Kidney tubule cell (primary cell): Measurements from ENCODE around the gene ABHD18.
"Not testable (repeated sequence)": the region's sequence is repeated elsewhere in the genome, so short reads cannot be mapped to it uniquely, and the experiment has no call there.

Source experiments
- DNase-seq: peaks from one replicate; pipeline ENCODE4 v3.0.0-alpha.2; 2018; ENCODE audit warnings: low spot score

The ABHD18 gene

GRCh38 chr4:127965062-127965802 lies at the start of gene ABHD18, which contains the start of gene MFSD8:
Gene ABHD18 (plus strand): TSS chr4:127965406. CDS start chr4:127982956, 17,550 bp downstream.
Gene MFSD8 (minus strand): TSS chr4:127965173. CDS start chr4:127965133, 40 bp downstream.
- DNase-seq: peak; percentile 100

- no peak for DNase-seq
Measured at GRCh38 chr4:127916512-127916911, 48.7 kb upstream of the ABHD18 start.

DNA sequence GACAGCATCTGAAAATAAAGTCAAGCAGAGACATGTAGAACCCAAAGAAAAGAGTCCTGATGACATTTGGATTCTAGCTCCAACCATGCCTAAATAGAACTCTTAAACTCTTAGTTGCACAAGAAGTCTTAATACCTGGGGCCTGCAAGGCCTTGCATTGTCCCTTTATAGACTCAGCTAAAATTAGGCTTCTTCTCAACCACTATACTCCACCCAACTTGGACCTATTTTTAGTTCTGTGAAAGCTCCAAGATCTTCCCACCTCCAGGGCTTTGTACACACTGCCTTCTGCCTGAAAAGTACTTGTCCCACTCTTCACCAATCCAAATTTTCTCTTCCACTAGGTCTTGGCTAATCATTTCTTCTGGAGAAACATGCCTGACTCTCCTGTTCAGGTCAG lies 48.1 kb upstream of the ABHD18 start:
- no peak for DNase-seq

DNA sequence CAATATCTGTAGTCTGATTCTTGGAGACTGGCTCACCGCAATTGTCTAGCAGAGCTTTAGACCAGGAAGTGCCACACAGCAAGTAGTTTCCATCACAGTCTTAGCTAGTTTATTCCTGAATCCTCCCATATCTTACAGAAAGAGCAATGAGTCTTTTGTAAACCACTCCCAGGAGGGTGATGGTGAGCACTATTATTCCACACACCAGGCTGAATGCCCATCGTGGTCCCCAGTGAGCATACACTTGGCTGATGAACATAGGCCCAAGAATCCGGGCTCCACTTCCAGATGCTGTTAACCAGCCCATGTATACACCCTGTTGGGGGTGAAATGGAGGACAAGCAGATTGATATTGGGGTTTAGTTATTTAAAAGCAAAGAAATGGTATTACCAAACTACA lies 44.7 kb upstream of the ABHD18 start:
- DNase-seq: no peak

DNA sequence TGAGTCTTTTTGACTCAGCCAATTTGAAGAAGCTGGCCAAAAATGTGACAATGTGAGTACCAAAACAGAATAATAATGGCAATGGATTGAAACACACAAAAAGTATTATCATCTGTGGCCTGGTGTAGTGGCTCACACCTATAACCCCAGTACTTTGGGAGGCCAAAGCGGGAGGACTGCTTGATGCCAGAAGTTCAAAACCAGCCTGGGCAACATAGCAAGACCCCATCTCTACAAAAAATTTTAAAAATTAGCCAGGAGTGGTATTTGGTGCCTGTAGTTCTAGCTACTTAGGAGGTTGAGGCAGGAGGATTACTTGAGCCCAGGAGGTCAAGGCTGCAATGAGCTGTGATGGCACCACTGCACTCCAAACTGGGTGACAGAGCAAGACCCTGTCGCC lies 43.0 kb upstream of the ABHD18 start:
- DNase-seq: no peak

GRCh38 chr4:127925720-127926119 lies 39.5 kb upstream of the ABHD18 start:
- DNase-seq: not testable (repeated sequence)

GRCh38 chr4:127930175-127930574 lies 35.0 kb upstream of the ABHD18 start:
- no peak for DNase-seq

GRCh38 chr4:127931836-127932235 lies 33.4 kb upstream of the ABHD18 start:
- DNase-seq: not testable (repeated sequence)

DNA sequence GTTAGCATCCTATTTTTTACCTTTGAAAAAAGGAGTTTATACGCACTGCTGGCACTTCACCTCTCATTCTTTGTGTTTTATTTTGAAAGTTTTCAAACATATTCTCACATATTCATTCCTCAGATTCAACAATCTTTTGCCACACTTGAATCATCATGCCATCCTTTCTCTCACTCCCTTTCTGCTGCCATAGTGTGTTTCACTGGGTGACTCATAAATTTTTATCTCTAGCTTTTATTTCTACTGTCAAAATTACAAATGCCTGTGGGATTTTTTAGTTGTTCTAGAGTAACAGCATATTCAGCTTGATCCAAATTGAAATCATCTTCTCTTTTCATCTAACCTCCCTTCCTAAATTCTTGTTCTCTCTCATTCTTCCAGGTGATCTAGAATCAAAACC lies 28.2 kb upstream of the ABHD18 start:
- peak; percentile 7 for DNase-seq

GRCh38 chr4:127957105-127957504 lies 8.1 kb upstream of the ABHD18 start:
- DNase-seq: no peak

- no peak for DNase-seq
Measured at GRCh38 chr4:127959794-127960193, 5.4 kb upstream of the ABHD18 start.

DNA sequence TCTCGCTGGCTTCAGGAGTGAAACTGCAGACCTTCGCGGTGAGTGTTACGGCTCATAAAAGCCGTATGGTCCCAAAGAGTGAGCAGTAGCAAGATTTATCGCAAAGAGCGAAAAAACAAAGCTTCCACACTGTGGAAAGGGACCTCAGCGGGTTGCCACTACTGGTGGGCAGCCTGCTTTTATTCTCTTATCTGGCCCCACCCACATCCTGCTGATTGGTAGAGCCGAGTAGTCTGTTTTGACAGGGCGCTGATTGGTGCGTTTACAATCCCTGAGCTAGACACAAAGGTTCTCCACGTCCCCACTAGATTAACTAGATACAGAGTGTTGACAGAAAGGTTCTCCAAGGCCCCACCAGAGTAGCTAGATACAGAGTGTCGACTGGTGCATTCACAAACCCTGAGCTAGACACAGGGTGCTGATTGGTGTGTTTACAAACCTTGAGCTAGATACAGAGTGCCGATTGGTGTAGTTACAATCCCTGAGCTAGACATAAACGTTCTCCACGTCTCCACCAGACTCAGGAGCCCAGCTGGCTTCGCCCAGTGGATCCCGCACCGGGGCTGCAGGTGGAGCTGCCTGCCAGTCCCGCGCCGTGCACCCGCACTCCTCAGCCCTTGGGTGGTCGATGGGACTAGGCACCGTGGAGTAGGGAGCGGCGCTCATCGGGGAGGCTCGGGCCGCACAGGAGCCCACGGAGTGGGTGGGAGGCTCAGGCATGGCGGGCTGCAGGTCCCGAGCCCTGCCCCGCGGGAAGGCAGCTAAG lies 1.4 kb upstream of the ABHD18 start:
- not testable (repeated sequence) for DNase-seq

- not testable (repeated sequence) for DNase-seq
Measured at GRCh38 chr4:127964426-127965061, 662 bp upstream of the ABHD18 start.

GRCh38 chr4:127965803-127966175 lies 583 bp downstream of the ABHD18 start:
- DNase-seq: peak; percentile 69

DNA sequence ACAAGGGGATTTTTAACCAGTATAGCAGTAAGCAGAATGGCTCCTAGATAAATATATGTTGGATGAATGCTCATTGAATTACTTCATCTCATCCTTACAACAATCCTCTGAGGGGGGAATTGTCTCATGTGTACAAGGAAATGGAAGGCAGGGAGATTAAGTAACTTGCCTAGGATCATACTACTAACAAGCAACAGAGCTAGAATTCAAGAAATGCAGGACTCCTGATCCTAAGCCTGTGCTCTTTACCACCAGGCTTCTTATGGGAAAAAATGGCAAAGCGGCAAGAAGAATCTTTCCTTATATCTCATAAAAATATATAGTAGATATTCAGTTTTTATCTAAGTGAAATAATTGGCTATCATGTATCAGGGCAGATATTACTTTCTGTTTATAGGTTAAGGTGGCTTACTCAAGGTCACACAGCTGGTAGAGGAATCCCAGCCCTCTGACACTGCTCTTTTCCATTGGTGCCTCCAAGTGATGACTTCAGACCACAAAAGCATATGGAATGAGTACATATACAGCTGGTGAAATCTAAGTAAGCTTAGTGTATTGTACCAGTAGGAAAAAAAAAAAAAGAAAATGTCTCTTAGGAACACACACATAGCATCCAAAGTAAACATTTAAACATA lies 2.1 kb downstream of the ABHD18 start:
- DNase-seq: no peak

GRCh38 chr4:127968586-127968985 lies 3.4 kb downstream of the ABHD18 start:
- no peak for DNase-seq

- DNase-seq: not testable (repeated sequence)
Measured at GRCh38 chr4:127970925-127971324, 5.7 kb downstream of the ABHD18 start.

DNA sequence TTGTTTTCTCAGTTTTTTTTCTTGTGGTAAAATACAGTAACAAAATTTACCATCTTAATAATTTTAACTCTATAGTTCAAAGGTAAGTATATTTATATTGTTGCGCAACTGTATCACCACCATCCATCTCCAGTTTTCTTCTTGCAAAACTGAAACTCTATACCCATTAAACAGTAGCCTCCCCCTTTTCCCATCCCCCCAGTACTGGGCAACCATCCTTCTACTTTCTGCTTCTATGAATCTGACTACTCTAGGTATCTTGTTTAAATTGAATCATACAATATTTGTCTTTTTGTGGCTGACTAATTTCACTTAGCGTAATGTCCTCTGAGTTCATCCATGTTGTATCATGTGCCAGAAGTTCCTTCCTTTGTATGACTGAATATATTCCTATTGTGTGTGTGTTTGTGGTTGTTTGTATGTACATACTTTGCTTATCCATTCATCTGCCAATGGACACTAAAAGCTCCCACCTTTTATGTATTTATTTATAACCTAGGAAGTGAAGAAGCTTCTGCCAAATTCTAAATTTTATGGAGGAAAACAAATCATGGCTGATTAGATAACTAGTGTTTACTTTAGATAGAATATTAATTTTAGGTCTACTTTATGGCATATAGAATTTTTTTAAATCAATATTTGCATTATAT lies 10.0 kb downstream of the ABHD18 start:
- peak; percentile 32 for DNase-seq

- no peak for DNase-seq
Measured at GRCh38 chr4:127978930-127979329, 13.7 kb downstream of the ABHD18 start.

DNA sequence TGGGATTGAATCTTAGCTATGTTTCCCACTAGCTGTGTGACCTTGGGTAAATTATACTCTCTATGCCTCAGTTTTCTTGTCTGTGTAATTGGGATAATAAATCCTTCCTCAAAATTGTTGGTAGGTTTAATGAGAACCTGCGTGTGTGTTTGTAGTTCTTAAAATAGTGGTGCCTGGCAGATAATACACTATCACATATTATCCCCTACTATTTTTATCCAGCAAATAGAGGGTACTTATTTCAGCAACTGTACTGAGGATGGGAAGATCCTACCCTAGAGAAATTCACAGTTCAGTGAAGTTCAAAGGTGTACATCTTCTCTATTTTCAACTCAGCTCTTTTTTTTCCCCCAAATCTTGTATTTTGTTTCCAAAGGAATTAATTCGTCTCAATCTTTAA lies 17.2 kb downstream of the ABHD18 start:
- no peak for DNase-seq

GRCh38 chr4:127985989-127986388 lies 20.8 kb downstream of the ABHD18 start:
- DNase-seq: no peak

DNA sequence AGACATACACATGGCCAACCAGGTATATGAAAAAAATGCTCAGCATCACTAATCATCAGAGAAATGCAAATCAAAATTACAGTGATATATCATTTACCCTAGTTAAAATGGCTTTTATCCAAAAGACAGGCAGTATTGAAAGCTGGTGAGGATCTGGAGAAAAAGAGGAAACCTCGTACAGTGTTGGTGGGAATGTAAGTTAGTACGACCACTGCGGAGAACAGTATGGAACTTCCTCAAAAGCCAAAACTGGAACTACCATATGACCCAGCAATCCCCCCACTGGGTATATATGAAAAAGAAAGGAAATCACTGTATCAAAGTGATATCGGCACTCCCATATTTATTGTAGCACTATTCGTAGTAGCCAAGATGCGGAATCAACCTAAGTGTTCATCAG lies 23.4 kb downstream of the ABHD18 start:
- DNase-seq: no peak
